Measurements from ENCODE around the gene MRPS25.

DNA sequence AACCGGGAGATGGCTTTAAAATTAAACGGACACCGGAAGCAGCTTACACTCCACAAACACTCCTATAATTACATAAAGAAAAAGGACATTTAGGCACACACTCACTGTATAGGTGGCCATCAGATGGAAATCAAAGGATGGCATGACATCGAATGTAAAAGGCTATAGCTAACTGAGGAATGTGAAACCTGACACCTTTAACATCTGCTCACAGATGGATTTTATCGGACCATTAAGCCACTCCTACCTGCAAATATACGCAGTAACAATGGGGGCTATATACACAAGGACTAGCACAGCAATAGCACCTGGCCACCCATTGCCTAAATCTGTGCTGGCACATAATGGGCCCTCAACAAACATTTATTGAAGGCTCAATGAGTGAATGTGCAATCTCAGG, 48.4 kb upstream of the MRPS25 start:
- TF ChIP-seq CTCF (IDR thresholded peaks at IDR 0.05) = no peak
- TF ChIP-seq POLR2AphosphoS5 (IDR thresholded peaks at IDR 0.05) = no peak

Measured in suprapubic skin (tissue), 3 donors.